C1 segment of cervical spinal cord (tissue), 14 donors: ENCODE data around the gene MMP25.
"Not testable (repeated sequence)": the region's sequence is repeated elsewhere in the genome, so short reads cannot be mapped to it uniquely, and the experiment has no call there.

Experiments
- DNase-seq, 14 donors: peaks; one replicate each; lab custom pipeline; 2025; lab: John Stamatoyannopoulos, UW

The MMP25 gene

DNA sequence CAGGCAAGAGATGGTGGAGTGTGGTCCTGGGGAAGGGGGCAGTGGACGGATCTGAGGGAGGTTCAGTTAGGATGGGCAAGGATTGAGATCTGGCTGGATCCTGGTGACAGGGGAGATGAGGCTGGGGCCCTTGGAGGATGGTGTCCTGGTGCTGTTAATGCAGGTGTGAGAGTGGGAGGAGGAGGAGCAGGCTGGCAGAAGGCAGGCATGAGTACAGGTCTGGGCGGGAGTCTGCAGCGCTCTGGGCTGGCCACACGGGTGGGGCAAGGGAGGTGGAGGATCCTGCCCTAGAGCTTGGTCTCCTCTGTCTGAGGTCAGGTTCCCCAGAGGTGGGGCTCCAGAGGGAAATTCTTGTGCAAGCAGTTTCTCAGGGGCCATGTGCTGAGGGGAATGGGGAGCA, 25.8 kb downstream of the MMP25 start:
- not testable (repeated sequence) for DNase-seq

- not testable (repeated sequence) for DNase-seq
Observed at GRCh38 chr16:3072576-3073263, 26.4 kb downstream of the MMP25 start.

DNA sequence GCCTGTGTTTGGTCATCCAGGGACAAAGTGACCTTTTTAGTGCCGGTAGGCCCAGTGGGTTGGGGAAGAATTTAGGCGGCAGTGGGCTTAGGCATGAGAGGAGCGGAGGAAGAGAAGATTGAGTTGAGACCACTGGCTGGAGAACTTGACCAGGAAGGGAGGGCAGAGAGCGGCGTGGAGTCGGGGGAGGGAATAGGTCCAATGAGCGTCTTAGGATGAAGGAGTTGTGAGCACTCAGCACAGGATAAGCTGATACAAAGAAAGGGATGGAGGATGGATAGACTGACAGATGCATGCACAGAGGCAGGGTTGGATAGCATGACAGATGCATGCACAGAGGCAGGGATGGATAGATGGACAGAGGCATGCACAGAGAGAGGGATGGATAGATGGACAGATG, 27.1 kb downstream of the MMP25 start:
- DNase-seq, result no peak

GRCh38 chr16:3074860-3075522, 28.6 kb downstream of the MMP25 start:
- no peak for DNase-seq

DNA sequence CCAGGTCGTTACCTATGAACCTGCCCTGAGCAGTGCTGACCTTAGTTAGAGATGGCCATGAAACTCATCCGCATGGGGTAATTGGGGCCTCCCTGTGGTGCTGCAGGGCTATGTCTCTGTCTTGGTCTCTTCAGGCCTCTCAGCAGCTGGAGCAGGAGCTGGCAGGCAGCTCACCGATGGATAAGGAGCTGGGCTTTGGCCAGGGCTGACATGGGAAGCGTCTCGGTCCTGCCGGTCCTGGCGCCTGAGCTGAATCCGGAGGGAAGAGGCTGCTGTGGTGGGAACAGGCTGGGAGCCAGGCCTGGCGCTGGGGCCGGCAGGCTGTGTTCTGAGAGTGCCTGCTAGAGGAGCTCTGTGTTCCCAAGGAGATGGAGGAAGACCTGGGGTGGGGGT, 29.2 kb downstream of the MMP25 start:
- DNase-seq, result peak in 1 of 14 donors; percentile 15

DNA sequence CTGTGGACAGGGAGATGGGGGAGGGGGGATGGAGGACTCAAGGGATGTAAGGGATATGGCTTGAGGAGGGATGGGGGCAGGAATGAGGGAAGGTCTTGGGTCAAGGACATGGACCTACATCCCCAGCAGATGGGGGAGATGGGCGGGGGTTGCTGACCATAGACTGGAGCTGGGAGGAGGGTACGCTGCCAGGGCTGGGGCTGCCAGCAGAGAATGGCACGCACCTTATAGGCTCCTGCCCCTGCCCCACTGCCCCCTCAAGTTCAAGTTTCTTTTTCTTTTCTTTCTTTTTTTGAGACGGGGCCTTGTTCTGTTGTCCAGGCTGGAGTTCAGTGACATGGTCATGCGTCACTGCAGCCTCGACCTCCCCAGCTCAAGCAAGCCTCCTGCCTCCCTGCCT, 29.6 kb downstream of the MMP25 start:
- DNase-seq, result not testable (repeated sequence)

DNA sequence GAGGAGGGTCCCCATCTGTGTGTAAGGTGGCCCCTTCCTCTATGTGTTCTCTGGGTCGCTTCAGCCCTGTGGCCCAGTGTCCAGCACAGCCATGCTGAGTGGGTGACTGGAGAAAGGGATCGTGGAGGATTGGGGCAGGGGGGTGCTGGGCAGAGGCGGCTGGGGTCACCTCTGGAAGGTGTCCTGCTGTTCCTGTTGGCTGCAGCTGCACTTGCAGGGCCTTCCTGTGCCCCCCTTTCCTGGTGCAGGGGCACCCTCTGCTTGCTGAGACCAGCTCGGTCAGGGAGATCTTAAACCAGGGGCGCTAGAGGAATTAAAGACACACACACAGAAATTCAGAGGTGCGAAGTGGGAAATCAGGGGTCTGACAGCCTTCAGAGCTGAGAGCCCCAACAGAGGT, 30.2 kb downstream of the MMP25 start:
- no peak for DNase-seq

DNA sequence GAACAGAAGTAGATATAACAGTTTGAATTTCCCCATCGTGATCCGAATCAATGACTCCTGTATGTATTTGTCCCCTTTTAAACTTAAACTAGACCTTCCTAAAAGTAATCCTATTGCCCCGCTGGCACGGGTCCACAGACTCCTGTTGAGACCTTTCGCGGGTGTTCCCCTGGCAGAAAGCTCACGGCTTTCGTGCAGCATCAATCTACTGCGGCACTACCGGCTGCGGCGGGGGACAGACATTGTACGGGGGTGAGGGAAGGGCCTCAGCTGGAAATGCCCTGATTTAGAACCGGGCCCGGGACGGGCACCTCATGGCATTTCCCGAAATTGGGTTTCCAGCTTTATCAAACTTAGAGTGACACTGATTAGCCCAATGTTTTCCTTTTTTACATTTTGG, 33.7 kb downstream of the MMP25 start:
- no peak for DNase-seq

- not testable (repeated sequence) for DNase-seq
Observed at GRCh38 chr16:3081957-3082356, 35.6 kb downstream of the MMP25 start.

- DNase-seq, result not testable (repeated sequence)
Observed at GRCh38 chr16:3083408-3083807, 37.0 kb downstream of the MMP25 start.

DNA sequence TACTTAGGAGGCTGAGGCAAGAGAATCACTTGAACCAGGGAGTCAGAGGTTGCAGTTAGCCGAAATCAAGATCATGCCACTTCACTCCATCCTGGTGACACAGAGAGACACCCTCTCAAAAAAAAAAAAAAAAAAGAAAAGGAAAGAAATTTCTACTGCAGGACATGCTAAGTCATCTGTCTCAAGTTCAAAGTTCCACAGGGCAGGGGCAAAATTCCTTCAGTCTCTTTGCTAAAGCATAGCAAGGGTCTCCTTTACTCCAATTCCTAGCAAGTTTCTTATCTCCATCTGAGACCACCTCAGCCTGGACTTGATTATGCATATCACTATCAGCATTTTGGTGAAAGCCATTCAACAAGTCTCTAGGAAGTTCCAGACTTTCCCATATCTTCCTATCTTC, 38.1 kb downstream of the MMP25 start:
- no peak for DNase-seq

DNA sequence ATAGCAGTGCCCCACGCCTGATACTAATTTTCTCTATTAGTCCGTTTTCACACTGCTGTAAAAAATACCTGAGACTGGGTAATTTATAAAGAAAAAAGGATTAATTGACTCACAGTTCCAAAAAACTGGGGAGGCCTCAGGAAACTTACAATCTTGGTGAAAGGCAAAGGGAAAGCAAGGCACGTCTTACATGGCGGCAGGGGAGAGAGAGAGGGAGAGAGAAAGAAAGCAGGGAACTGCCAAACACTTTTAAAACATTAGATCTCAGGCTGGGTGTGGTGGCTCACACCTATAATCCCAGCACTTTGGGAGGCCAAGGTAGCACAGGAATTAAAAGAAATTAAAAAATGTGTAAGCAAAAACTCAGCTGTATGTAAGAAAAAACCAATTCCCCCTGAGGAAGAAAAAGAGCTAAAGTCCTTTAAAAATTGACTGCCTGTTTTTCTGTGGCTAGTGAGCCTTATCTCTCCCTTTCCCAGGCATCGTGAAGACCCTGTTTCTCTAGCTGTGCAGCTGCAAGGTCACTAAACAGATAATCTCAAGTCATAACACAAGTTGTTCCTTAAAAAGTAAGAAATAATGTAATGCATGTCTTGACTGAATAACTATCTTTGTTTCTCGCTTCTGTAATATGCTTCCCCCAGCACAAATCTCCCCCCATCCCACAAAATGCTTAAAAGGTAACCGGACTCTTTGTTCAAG, 38.8 kb downstream of the MMP25 start:
- DNase-seq, result no peak

DNA sequence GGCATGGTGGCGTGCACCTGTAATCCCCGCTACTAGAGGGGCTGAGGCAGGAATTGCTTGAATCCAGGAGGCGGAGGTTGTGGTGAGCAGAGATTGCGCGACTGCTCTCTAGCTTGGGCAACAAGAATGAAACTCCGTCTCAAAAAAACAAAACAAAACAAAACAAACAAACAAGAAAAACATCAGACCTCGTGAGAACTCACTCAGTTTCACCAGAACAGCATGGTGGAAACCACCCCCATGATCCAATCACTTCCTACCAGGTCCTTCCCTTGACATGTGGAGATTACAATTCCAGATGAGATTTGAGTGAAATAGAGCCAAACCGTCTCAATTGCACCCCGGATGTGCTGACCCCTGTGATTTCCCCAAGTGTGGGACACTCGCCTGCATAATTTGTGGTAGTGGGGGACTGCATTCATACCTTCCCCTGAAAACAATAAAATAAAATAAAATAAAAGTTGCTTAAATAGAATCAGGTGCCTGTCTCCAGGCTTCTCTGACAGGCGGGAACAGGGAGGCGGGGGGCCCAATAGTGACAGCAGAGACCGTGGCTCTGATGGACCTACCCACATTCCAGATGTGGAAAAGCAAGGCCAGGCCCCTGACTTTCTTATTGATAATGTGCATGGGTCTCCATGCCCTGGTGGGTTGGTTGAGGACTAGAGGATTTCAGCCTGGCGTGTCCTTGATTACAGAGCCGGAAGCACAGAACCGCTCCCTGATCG, 39.7 kb downstream of the MMP25 start:
- no peak for DNase-seq

DNA sequence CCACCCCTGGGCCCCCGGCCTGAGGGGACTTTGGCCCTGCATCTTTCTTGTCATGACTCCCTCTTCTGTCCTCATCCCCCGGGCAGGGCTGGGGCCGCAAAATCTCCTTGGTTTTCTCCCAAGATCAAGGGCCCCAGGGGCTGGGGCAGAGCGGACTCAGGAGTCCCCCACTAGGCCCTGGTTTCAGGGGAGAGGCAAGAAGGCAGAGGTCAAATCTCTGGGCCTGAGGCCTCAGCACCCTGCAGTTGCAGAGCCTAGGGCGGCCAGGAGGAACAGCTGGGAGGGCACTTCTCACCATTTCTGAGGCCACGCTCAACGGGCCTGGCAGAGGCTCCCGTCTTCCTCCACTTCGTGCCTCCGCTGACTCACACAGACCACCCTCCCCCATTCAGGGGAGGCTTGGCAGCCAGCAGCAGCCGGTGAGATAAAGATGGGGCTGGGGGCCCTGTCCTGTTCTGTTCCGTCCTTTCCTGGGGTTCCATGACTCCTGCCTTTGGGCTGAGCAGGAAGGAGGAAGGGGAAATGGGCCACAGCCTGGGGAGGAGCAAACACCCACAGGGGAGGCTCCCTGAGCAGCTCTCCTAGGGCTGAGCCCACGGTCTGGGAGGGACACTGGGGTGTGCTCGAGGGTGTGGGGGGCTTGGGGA, 40.4 kb downstream of the MMP25 start:
- no peak for DNase-seq

DNA sequence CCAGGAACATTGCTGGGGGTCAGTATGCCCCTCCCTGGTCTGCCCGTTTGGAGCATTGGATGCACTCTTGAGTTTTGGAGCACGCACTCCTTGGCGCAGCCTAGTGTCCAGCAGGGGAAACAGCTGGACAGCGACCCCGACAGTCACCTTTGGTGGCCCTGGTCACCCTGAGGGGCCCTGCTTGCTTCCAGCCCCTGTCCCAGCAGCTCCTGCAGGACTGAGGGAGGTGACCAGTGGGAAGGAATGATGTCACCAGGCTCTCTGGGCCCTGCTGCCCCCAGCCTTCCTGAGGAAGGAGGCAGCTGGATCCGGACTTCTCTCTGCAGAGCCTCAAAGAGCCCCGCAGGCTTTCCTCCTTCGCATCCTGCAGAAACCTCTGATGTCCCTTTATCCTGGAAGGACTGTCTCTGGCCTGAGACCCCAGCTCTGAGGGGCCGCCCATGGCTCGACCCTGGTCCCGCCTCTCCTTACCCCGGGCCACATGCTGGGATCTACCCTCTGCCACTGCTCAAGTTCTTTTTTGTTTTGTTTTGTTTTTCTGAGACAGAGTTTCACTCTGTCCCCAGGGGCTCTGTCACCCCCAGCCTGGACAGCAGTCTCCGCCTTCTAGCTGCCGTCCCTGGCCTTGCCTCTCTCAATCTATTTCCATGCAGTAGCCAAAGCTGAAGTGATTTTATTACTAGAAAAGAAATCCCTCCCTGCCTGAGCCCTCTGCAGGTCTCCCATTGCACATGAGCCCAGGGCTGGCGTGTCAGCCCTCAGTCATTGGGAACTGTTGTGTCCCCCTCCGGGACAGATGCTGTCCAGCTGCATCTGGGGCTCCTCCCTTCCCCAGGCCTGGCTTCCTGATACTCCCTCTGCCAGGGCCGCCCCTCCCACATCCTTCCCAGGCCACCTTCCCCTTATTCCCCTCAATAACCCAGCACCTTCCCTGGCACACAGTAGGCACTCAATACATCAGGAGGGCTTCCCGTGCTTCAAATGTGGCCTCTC, 41.2 kb downstream of the MMP25 start:
- DNase-seq, result no peak

- DNase-seq, result no peak
Observed at GRCh38 chr16:3088450-3088849, 42.1 kb downstream of the MMP25 start.

GRCh38 chr16:3088925-3089716, 42.8 kb downstream of the MMP25 start:
- no peak for DNase-seq

GRCh38 chr16:3089717-3090592, 43.6 kb downstream of the MMP25 start:
- DNase-seq, result no peak

GRCh38 chr16:3091551-3091950, 45.2 kb downstream of the MMP25 start:
- no peak for DNase-seq
